ENCODE results near the gene SELENOF. TPM values are rescaled to one million over a fixed set of nuclear protein-coding genes. Genes with fewer than 3 reads are reported as not detected.

Gene SELENOF
- total and polyA plus RNA-seq, 10 of the 15 experiments (the other 5 are each of a cell fraction or from before 2014, with no cell fraction given) = 98.7 to 254 (median 172) TPM

DNA sequence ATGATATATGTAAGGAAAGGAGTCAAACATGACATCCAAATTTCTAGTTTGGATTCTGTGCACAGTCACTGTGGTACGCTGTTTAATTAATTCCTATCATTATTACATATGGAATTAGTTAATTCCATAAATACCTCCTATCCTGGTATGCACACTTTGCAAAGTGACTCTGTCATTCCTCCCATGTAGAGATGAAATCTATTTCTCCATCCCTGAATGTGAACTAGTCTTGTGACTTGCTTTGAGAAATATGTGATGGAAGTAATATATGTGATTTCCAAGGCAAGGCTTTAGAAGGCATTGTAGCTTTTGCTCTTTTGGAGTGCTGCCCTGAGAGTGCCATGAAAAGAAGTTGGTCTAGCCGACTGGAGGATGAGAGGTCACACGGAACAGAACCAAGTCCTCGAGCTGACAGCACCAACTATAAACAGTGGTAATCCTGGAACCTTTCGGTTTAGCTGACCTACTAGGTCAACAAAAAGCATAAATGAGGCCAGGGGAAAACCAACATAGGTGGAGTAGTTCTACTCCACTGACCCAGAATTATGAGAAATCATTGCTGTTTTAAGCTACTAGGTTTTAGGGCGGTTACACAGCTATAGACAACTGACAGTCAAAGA lies 1.5 kb downstream of the SELENOF start:
- ChIA-PET POLR2A (interaction anchor here (1.1 to 4.7 kb wide), 4 partner anchors 9 to 146 kb away, joined by 4 to 34 read pairs (median 12); no protein-coding TSS in a partner anchor), CTCF (interaction anchor here (0.9 to 4.5 kb wide), 5 partner anchors 8 to 208 kb away, joined by 3 to 35 read pairs (median 4); partner anchors contain the start of gene SH3GLB1), RAD21 (ENCODE audit: unreplicated experiment) (interaction anchor here (0.8 to 2.9 kb wide), 9 partner anchors 8 to 171 kb away, joined by 3 to 27 read pairs (median 5); no protein-coding TSS in a partner anchor), SMC1A (ENCODE audit: uncharacterized antibody, unreplicated experiment) (interaction anchor here (0.8 to 6.9 kb wide), 17 partner anchors 9 to 170 kb away, joined by 3 to 71 read pairs (median 5); no protein-coding TSS in a partner anchor)
- no peak; the same call in 2 of the 3 replicates for ATAC-seq
- no peaks in the 10 kb centered on the region for H3K27me3 ChIP-seq (replicated peaks in 1 of 2; ENCODE audit: control insufficient read depth in 2 of 2, insufficient read depth in 2 of 2, low read length in 1 of 2)
- intact Hi-C loops (cut with micrococcal nuclease; ENCODE audit: unreplicated experiment) (loop anchor here (5.0 to 10.0 kb wide), 4 partner anchors 115 to 422 kb away; no protein-coding TSS in a partner anchor), in situ Hi-C loops (cut with MboI) (loop anchor here (10.0 to 25.0 kb wide), 3 partner anchors 142 to 1925 kb away; partner anchors contain the start of genes MCOLN2 and PKN2)
- no peaks in the 10 kb centered on the region; the same call in 2 of the 3 replicates for H3K9me3 ChIP-seq (replicated peaks; ENCODE audit: control insufficient read depth, insufficient read depth, low read length)
- peaks cover 4% of the 10 kb centered on the region; the same call in 1 of the 2 replicates for H3K4me1 ChIP-seq (ENCODE audit: control insufficient read depth, insufficient read depth, low read length)
- peak overlapping the region; percentile 82 for H3K4me2 ChIP-seq (ENCODE audit: control insufficient read depth, insufficient read depth)
- peak overlapping the region; percentile 92 for H3K27ac ChIP-seq (ENCODE audit: control insufficient read depth, insufficient read depth)
- 17% methylated on average over 6 of the region's 6 CpGs for WGBS (ENCODE audit: insufficient coverage, insufficient replicate concordance, low lambda C conversion rate, missing lambda C conversion rate)
- H3K36me3 ChIP-seq (ENCODE audit: control insufficient read depth in 2 of 2, insufficient read depth in 2 of 2, low read length in 1 of 2) = peaks cover 0 to 9% of the 10 kb centered on the region in 2 experiments; a peak in 1 of 4 replicates
- H3K79me2 ChIP-seq (ENCODE audit: control insufficient read depth, insufficient read depth, low read length) = peaks cover 94% of the 10 kb centered on the region
- no TSS peak for BruUV-seq (replicated peaks)
- H2AFZ ChIP-seq (ENCODE audit: control insufficient read depth, low read depth, low read length) = no peak overlapping the region
- TF ChIP-seq NR2F1 (conservative IDR thresholded peaks at IDR 0.05) = peak; percentile 67
- 0 out of 2 replicates have a peak, but pooled peaks have one; percentile 18 for TF ChIP-seq RUNX3 (IDR thresholded peaks at IDR 0.05; ENCODE audit: low read length)
- no peak for TF ChIP-seq SMARCA5 (IDR thresholded peaks at IDR 0.05)
- no peaks in the 10 kb centered on the region for H4K20me1 ChIP-seq (ENCODE audit: control insufficient read depth, insufficient read depth)
- peak overlapping the region; percentile 78 for H3K9ac ChIP-seq (ENCODE audit: control insufficient read depth, insufficient read depth, low read length)
- peak; percentile 37 for DNase-seq (ENCODE audit: low read depth, low spot score)
- H3K4me3 ChIP-seq = peak overlapping the region; percentile 83
- FAIRE-seq = no peak

DNA sequence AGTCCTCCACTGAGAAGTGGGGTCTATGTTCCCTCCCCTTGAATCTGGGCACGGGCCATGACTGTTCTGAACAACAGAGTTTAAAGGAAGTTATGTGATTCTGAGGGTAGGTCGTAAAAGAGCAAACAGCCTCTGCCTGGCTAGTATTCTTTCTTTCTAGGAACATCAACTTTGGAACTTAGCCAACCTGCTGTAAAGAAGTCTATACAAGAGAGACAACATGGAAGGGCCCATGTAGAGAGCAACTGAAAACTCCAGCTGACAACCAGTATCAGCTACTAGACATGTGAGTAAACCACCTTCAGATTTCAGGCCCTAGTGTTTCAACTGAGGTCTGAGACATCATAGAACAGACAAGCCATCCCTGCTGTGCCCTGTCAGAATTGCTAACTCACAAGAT lies 7.5 kb downstream of the SELENOF start:
- Histone ChIP-seq H3K4me3 (no peak overlapping the region), H2AFZ (ENCODE audit: control insufficient read depth, low read depth, low read length) (no peak overlapping the region), H4K20me1 (ENCODE audit: control insufficient read depth, insufficient read depth) (peaks cover 3% of the 10 kb centered on the region; the same call in 1 of the 2 replicates), H3K4me1 (ENCODE audit: control insufficient read depth, insufficient read depth, low read length) (peaks cover 4% of the 10 kb centered on the region; the same call in 1 of the 2 replicates), H3K36me3 (ENCODE audit: control insufficient read depth in 2 of 2, insufficient read depth in 2 of 2, low read length in 1 of 2) (peaks cover 0 to 33% of the 10 kb centered on the region in 2 experiments; a peak in 1 of 4 replicates), H3K27me3 (replicated peaks in 1 of 2; ENCODE audit: control insufficient read depth in 2 of 2, insufficient read depth in 2 of 2, low read length in 1 of 2) (no peaks in the 10 kb centered on the region), H3K9me3 (replicated peaks; ENCODE audit: control insufficient read depth, insufficient read depth, low read length) (no peaks in the 10 kb centered on the region; the same call in 1 of the 3 replicates), H3K27ac (ENCODE audit: control insufficient read depth, insufficient read depth) (no peak overlapping the region), H3K79me2 (ENCODE audit: control insufficient read depth, insufficient read depth, low read length) (peaks cover 73% of the 10 kb centered on the region), H3K9ac (ENCODE audit: control insufficient read depth, insufficient read depth, low read length) (no peak overlapping the region), H3K4me2 (ENCODE audit: control insufficient read depth, insufficient read depth) (peak overlapping the region; percentile 22; the same call in 1 of the 2 replicates)
- RAD21 ChIA-PET (ENCODE audit: unreplicated experiment) = no interaction called here
- CTCF ChIA-PET = interaction anchor here (0.6 to 1.8 kb wide), 3 partner anchors 8 to 33 kb away, joined by 3 to 5 read pairs (median 3); no protein-coding TSS in a partner anchor
- SMC1A ChIA-PET (ENCODE audit: uncharacterized antibody, unreplicated experiment) = interaction anchor here (0.7 to 0.9 kb wide), 2 partner anchors 8 to 38 kb away, joined by 3 read pairs; no protein-coding TSS in a partner anchor
- no peak for FAIRE-seq
- 0 out of 3 replicates have a peak, but pooled peaks have one; percentile 15 for ATAC-seq
- no TSS peak for BruUV-seq (replicated peaks)
- in situ Hi-C loops (cut with MboI) (loop anchor here (25.0 kb wide), 2 partner anchors 1781 to 1919 kb away; partner anchors contain the start of genes MCOLN2 and PKN2), intact Hi-C loops (cut with micrococcal nuclease; ENCODE audit: unreplicated experiment) (no loop called here)
- no peak for DNase-seq (ENCODE audit: low read depth, low spot score)
- POLR2A ChIA-PET = interaction anchor here (1.1 kb wide), 1 partner anchor 10 kb away, joined by 3 read pairs; no protein-coding TSS in a partner anchor
- WGBS (ENCODE audit: insufficient coverage, insufficient replicate concordance, low lambda C conversion rate, missing lambda C conversion rate) = 100% methylated on average over 2 of the region's 2 CpGs
- TF ChIP-seq SMARCA5 (IDR thresholded peaks at IDR 0.05) (no peak), HDAC2 (IDR thresholded peaks at IDR 0.05) (no peak), KLF5 (IDR thresholded peaks at IDR 0.05; ENCODE audit: partially characterized antibody) (no peak), NFYB (IDR thresholded peaks at IDR 0.05; ENCODE audit: insufficient read depth, low read depth, low read length) (no peak)
